ENCODE measurements around the gene NRF1.
"Not testable (repeated sequence)": the region's sequence is repeated elsewhere in the genome, so short reads cannot be mapped to it uniquely, and the experiment has no call there.

Gene NRF1

DNA sequence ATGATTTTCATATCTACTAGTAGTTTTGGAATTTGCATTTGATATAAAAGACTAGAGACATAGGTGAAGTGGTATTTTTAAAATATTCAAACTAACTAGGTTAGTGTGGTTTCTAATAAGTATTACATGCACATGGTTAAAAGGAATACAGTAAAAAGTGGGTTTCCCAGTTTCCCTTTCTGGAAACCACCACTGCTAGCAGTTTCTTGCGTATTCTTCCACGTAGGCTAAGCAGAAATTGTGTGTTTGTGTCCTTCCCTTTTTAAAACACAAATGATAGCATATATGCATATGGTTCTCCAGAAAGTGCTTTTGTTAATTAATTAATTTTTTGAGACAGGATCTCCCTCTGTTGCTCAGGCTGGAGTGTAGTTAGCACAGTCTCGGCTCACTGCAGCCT lies 15.4 kb downstream of the NRF1 start:
- H3K4me1 Mint-ChIP-seq = peaks cover 72% of the 10 kb centered on the region

DNA sequence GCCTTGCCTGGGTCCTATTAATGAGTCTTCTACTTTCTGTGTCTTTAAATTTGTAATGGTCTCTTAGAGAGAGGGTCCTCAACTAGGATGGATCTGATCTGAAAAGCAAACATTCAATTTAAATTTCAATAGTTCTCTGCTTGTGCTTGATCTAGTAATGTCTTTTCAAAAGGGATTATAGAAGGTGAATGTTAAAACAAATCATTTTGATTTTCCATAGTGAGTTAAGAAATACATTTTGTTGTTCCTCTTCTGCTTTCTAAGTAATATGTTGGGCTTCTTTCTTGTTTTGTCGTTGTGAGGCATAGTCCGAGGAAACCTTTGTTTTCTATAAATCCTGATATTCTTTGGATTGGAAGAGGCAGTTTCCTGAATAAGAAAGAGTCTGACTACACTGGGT lies 18.8 kb downstream of the NRF1 start:
- H3K27ac Mint-ChIP-seq = peak overlapping the region; percentile 23
- no peak overlapping the region for H3K4me3 Mint-ChIP-seq
- H3K4me1 Mint-ChIP-seq = peaks cover 69% of the 10 kb centered on the region
- H3K9me3 Mint-ChIP-seq = no peaks in the 10 kb centered on the region
- no peaks in the 10 kb centered on the region for H3K27me3 Mint-ChIP-seq
- no peaks in the 10 kb centered on the region for H3K36me3 Mint-ChIP-seq

More for the DNA sequence above, 15.4 kb downstream of the NRF1 start:
- Mint-ChIP-seq H3K27me3 (no peaks in the 10 kb centered on the region), H3K4me3 (no peak overlapping the region), H3K9me3 (no peaks in the 10 kb centered on the region), H3K27ac (no peak overlapping the region), H3K36me3 (peaks cover 2% of the 10 kb centered on the region)

DNA sequence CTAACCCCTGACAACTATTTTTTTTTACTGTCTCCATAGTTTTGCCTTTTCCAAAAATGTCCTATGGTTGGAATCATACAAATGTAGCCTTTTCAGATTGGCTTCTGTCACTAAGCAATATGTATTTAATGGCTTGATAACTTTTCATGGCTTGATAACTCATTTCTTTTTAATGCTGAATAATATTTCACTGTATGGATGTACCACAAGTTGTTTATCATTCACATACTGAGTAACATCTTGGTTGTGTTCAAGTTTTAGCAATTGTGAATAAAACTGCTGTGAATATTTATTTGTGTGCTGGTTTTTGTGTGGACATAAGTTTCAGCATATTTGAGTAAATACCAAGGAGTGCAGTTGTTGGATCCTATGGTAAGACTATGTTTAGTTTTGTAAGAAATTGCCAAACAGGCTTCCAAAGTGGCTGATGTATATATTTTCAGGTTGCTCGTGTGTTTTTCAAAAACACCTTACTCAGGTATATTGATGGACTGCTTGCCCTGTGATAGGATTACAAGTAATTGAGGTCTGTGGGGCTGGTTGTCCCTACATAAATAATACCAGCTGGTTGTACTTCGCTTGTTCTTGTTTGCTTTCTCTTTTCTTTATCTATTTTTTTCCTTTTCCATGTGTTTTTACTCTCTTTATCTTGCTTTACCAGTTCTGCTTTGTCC lies 23.0 kb downstream of the NRF1 start:
- no peak overlapping the region for H3K4me3 Mint-ChIP-seq
- H3K36me3 Mint-ChIP-seq = no peaks in the 10 kb centered on the region
- H3K4me1 Mint-ChIP-seq = peaks cover 73% of the 10 kb centered on the region
- peak overlapping the region; percentile 90 for H3K27ac Mint-ChIP-seq
- H3K9me3 Mint-ChIP-seq = no peaks in the 10 kb centered on the region
- no peaks in the 10 kb centered on the region for H3K27me3 Mint-ChIP-seq

DNA sequence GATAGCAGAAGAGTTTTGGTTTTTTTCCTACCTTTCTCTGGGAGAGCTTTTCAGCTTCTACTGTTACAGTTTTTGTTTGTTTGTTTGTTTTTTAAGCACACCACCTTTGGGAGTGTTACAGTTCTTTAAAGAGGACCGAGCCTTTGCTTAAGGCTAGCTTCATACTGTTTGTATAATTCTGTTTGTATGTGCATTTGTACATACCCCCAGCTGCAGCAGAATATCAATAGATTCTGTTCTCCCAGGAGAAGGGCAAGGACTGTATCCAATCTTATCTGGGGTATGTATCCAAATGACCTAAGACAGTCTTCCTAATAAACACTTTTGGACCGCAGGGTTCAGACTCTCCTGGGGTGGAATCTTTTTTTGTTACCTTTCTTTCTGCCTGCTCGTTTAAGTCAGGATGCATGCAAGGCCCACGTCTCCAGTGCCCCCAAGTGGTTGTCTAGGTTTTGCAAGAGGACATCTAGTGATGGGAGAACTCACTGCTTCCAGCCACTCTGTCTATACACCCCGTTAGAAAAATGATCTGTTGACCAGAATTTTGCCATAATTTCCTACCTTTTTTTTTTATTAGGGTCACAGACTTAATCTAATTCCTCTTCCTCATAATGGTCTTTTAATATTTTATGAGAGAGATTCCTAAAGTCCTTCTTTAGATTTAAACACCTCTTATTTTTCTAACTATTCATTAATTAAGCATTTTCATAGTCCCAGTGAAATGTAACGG lies 23.9 kb downstream of the NRF1 start:
- no peaks in the 10 kb centered on the region for H3K36me3 Mint-ChIP-seq
- H3K4me3 Mint-ChIP-seq = no peak overlapping the region
- H3K27ac Mint-ChIP-seq = peak overlapping the region; percentile 52
- peaks cover 70% of the 10 kb centered on the region for H3K4me1 Mint-ChIP-seq
- no peaks in the 10 kb centered on the region for H3K9me3 Mint-ChIP-seq
- H3K27me3 Mint-ChIP-seq = no peaks in the 10 kb centered on the region

DNA sequence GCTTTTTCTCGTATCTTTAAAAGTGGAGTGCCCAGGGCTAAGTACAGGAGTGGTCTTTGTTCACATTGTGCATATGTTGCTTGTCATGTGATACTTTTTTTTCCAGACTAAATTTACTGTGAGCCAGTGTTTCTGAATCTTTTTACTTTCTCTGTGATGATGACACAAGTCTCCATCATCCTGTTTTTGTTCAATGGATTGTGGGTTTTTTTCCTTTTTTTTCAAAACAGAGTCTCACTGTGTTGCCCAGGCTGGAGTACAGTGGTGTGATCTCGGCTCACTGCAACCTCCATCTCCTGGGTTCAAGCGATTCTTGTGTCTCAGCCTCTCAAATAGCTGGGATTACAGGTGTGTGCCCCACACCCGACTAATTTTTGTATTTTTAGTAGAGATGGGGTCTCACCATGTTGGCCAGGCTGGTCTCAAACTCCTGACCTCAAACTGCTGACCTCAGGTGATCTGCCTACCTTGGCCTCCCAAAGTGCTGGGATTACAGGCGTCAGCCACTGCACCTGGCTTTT lies 24.6 kb downstream of the NRF1 start:
- not testable (repeated sequence) for H3K36me3 Mint-ChIP-seq, H3K27ac Mint-ChIP-seq, H3K4me3 Mint-ChIP-seq, H3K9me3 Mint-ChIP-seq, H3K27me3 Mint-ChIP-seq
- H3K4me1 Mint-ChIP-seq = peaks cover 66% of the 10 kb centered on the region

DNA sequence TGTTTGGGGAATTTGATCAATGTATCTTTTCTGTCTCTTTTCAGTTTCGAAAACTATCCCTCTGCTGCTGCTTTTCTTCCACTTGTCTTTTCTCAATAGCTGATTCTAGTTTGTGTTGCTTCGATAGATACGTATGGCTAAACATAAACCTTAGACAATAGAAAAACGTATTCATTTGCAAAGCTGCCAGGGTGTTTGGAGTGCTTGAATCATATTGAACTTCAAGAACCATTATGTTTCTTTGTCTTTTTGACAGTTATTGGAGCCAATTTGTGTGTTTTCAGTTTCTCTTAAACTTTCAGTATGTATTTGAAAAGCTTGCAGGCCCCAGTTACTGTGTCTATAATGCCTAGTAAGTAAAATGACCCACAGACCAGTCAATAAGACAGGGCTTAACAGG lies 25.1 kb downstream of the NRF1 start:
- Mint-ChIP-seq H3K4me1 (peaks cover 61% of the 10 kb centered on the region), H3K27ac (no peak overlapping the region), H3K27me3 (no peaks in the 10 kb centered on the region), H3K4me3 (no peak overlapping the region), H3K36me3 (no peaks in the 10 kb centered on the region), H3K9me3 (no peaks in the 10 kb centered on the region)

DNA sequence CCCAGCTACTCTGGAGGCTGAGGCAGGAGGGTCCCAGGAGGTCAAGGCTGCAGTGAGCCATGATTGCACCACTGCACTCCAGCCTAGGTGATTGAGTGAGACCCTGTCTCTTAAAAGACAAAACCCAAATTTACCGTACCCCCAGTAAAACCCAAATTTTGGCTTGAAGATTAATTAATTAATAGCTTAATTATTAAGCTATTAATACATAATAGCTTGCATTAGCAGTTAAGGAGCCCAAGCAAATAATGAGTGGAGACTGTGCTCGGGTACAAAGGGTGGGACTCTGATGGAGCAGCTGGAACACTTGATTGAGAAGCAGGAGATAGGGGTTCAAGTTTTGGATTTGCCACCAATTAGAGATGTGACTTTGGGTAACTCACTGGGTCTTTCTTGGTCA lies 28.9 kb downstream of the NRF1 start:
- Mint-ChIP-seq H3K36me3 (no peaks in the 10 kb centered on the region), H3K4me1 (peaks cover 60% of the 10 kb centered on the region), H3K4me3 (no peak overlapping the region), H3K27me3 (no peaks in the 10 kb centered on the region), H3K9me3 (no peaks in the 10 kb centered on the region), H3K27ac (no peak overlapping the region)

DNA sequence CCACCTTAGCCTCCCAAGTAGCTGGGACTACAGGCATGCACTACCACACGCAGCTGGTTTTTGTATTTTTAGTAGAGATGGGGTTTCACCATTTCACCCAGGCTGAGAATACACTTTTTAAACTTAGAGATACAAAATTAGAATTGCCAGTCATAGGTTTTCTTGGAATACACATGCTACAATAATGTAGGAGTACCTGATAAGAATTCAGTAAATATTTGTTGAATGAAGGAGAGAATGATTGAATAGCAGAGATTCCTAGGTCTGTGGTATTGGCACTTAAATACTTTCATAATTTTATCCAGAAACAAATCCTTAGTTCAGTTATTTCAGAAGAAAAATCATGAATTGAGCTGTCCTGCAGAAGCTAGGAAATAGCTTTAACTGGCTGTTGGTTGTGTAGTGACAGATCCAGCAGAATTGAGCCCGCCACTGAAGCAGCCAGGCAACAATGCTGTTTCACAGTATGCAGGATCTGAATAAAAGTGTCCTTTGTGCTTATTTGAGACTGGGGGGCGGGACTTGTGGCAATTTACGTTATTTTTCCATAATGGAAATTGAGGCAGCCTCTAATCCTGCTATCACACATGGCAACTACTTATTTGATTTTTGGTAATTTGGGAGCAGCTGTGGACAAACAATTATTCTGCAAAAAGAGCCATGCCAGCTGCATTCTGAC lies 31.5 kb downstream of the NRF1 start:
- Mint-ChIP-seq H3K4me1 (peaks cover 48% of the 10 kb centered on the region), H3K27ac (no peak overlapping the region), H3K36me3 (peaks cover 3% of the 10 kb centered on the region), H3K27me3 (no peaks in the 10 kb centered on the region), H3K4me3 (no peak overlapping the region), H3K9me3 (no peaks in the 10 kb centered on the region)

DNA sequence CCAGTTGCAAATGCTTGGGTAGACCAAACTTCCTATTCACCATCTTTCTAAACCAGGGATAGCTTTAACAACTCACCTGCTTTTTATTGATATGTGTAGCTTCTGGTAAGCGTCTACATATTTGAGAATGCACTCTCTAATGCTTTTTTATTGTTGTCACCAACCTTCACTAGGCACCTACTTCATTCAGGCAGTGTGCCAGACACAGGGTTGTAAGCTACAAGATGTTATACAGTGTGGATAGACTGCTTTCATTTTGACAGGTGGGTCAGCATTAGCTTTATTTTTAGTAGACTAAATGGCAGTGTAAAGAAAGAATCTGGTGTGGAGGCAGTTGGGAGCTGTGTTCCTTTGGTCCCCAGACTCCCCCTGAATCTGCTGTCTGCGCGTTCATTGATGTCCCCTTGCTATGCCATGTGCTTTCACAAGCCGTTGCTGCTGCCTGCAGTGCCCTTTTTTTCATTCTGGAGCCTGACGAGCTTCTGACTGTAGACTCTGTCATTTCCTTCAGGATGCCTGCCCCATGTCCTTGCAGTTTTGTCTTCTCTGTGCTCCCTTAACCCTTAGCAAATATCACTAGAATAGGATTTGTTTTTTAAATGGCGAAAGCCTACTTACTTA lies 32.1 kb downstream of the NRF1 start:
- Mint-ChIP-seq H3K4me1 (peaks cover 44% of the 10 kb centered on the region), H3K9me3 (no peaks in the 10 kb centered on the region), H3K4me3 (no peak overlapping the region), H3K27ac (no peak overlapping the region), H3K36me3 (peaks cover 3% of the 10 kb centered on the region), H3K27me3 (no peaks in the 10 kb centered on the region)

DNA sequence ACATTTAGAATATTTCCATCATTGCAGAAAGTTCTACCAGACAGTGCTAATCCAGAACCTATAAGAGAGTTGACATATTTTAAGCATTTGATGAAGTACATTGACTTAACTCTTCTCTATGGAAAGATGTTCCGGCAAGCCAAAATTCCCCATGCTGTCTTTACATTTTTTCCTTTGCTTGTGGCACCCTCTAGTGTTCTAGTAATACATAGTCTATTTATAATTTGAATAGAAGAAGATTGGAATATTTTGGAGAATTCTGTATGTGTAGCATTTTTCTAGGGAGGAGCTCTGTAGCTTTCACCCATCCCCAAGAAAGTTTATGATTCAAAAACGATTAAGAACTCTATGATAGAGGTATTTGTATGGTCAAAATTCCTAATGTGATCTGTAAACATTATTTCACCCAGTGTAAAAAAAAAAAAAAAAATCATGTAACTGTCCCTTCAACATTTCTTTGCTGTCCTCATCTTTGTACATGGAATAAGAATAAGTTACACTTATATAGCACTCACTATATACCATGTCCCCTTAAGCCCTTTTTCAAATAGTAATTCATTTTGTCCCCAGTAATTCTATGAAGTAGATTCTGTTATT lies 33.2 kb downstream of the NRF1 start:
- H3K9me3 Mint-ChIP-seq = no peaks in the 10 kb centered on the region
- peaks cover 3% of the 10 kb centered on the region for H3K36me3 Mint-ChIP-seq
- no peaks in the 10 kb centered on the region for H3K27me3 Mint-ChIP-seq
- H3K27ac Mint-ChIP-seq = no peak overlapping the region
- peaks cover 48% of the 10 kb centered on the region for H3K4me1 Mint-ChIP-seq
- H3K4me3 Mint-ChIP-seq = no peak overlapping the region

DNA sequence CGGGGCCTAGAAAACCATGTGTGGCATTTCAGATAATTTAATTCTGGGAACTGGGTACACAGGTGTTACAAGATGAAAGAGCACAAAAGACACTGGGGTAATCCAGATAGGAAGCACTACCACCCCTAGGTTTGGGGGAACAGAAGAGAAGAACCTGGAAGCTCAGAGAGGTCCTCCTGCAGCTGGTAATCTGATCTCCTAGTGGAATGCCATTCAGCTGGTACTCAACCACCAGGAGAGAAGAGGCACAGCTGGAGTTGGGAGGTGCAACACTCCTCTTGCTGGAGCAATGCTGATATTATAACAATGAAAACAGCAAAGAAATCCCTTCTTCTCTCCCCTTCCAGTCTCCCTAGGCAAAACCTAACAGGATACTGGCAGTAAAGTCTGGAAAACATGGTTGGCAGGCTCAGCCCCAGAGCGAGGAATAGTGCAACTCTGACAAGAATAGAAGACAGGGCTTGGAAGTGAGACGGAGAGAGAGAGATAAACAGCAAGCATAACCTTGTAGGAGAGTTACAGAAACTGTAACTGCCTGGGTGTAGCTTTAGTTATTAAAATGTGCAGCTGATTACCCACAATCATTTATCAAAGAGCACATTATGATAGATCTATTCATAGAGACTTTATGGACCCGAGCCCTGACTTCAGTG lies 35.0 kb downstream of the NRF1 start:
- no peak overlapping the region for H3K4me3 Mint-ChIP-seq
- no peaks in the 10 kb centered on the region for H3K27me3 Mint-ChIP-seq
- H3K9me3 Mint-ChIP-seq = no peaks in the 10 kb centered on the region
- H3K27ac Mint-ChIP-seq = no peak overlapping the region
- H3K36me3 Mint-ChIP-seq = peaks cover 3% of the 10 kb centered on the region
- H3K4me1 Mint-ChIP-seq = peaks cover 51% of the 10 kb centered on the region

DNA sequence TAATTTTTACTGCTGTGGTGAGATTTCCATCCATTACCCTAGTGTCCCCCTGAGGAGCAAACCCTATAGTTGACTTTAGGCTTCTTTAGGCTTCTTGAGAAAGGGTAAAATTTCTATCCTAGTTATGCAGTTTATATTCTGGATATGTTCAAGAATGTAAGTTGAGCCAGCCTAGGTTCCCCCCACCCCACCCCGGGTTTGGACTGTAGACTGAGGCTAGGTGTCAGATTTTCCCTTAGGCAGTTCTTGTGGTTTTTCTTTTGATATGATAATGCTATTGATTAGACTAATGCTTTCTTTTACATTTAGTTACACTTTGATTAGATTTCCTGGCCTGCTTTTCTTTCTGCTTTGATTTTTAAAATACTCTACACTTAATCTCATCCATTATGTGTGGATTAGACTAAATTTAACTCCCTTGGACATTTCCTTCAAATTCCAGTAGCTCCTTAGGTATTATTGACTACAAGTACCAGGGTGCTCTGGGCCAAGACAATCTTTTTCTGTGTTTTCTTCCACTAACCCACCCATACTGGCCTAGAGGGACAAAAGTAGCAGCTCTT lies 37.7 kb downstream of the NRF1 start:
- no peaks in the 10 kb centered on the region for H3K27me3 Mint-ChIP-seq
- H3K36me3 Mint-ChIP-seq = peaks cover 10% of the 10 kb centered on the region
- H3K4me3 Mint-ChIP-seq = no peak overlapping the region
- peaks cover 58% of the 10 kb centered on the region for H3K4me1 Mint-ChIP-seq
- H3K9me3 Mint-ChIP-seq = no peaks in the 10 kb centered on the region
- no peak overlapping the region for H3K27ac Mint-ChIP-seq

DNA sequence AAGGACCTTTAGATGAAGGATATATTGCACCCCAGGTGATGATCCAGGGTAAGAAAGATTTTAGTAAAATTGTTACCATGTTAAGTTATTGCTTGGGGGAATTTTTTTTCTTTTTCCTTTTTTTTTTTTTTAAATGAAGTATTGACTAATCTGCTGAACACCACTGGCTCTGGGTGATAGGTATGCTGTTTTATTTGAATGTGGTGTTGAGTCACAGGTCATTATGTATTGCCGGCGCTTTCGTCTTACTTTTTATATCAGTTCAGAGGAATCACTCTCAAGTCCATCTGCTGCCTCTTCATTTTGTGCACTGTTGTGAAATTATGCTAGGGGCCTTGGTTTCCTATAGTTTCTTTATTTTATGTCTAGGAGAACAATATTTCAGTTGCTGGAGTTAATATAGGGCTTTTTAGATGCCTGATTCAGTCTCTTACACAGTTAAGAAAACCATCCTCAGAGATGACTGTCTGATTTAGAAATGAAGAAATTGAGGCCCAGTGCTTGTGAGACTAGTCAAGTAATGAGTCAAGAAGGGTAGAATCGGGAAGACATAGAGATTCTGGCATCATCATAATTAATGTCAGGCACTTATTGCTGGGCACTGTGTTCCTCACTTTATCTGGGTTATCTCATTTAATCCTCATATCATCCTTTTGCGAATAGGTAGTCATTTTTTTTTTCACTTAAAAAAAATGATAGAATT lies 38.7 kb downstream of the NRF1 start:
- Mint-ChIP-seq H3K9me3 (no peaks in the 10 kb centered on the region), H3K27ac (peak overlapping the region; percentile 36), H3K4me1 (peaks cover 60% of the 10 kb centered on the region), H3K27me3 (no peaks in the 10 kb centered on the region), H3K4me3 (no peak overlapping the region), H3K36me3 (peaks cover 15% of the 10 kb centered on the region)

DNA sequence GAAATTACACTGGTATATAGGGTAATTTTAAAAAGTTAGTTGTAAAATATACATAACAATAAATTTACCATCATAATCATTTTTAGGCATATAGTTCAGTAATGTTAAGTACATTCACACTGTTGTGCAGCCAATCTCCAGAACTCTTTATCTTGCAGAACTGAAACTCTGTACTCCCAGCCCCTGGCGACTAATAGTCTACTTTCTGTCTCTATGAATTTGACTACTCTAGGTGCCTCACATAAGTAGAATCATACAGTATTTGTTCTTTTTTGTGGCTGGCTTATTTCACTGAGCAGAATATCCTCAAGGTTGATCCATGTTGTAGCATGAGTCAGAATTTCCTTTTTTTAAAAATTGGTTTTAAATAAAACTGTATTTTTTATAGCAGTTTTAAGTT lies 41.4 kb downstream of the NRF1 start:
- H3K27me3 Mint-ChIP-seq = no peaks in the 10 kb centered on the region
- peaks cover 67% of the 10 kb centered on the region for H3K4me1 Mint-ChIP-seq
- H3K9me3 Mint-ChIP-seq = no peaks in the 10 kb centered on the region
- H3K4me3 Mint-ChIP-seq = no peak overlapping the region
- peaks cover 18% of the 10 kb centered on the region for H3K36me3 Mint-ChIP-seq
- no peak overlapping the region for H3K27ac Mint-ChIP-seq

All from activated naive CD4-positive, alpha-beta T cell treated with anti-CD3 and anti-CD28 coated beads, Interleukin-2, amount 50 U/mL, for 24 hours (primary cell).